GM06990 (cell line): ENCODE measurements around the gene FAM9C.

Source experiments
- DNase-seq: peaks from one replicate; pipeline ENCODE4 v3.0.0-alpha.2; 2011; ENCODE audit not compliant: insufficient read length; ENCODE audit errors: extremely low read depth
- H3K27me3 ChIP-seq: replicated peaks from 2 replicates; pipeline ENCODE4 v1.6.0; 2011; ENCODE audit warnings: low read length; ENCODE audit not compliant: control insufficient read depth, insufficient read depth
- H3K36me3 ChIP-seq: 2 replicates; pipeline ENCODE4 v1.5.1; 2011; ENCODE audit warnings: low read length; ENCODE audit not compliant: control insufficient read depth, insufficient read depth
- H3K4me3 ChIP-seq: replicated peaks from 2 replicates; pipeline ENCODE4 v1.5.1; 2011; ENCODE audit warnings: low read depth, mild to moderate bottlenecking, control low read depth, low read length
- TF ChIP-seq, protein P1 (sequence below): IDR thresholded peaks from 2 replicates; pipeline ENCODE4 v1.5.1; 2011; ENCODE audit warnings: low read length, control low read depth, mild to moderate bottlenecking, inconsistent platforms; ENCODE audit not compliant: insufficient read depth, poor library complexity, severe bottlenecking

FAM9C gene

DNA sequence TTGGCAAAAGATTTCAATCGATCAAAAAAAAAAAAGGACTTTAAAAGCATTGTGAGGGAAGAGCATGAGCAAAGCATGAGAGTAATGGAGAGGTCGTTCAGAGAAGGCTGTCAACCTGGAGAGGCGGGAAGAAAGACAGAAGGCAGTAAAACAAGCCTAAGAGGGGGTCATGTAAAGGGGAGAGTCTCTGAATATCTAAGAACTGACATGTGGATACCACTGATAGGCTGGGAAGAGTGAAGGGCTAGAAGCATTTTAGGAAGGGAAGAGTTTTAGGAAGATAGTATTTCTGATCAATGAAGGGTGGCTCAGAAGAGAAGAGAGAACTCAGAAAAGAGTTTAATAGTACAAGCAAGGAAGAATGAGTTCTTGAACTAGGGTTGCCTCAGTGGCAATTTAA is 7.5 kb downstream of the FAM9C start:
- TF ChIP-seq, protein P1, sequence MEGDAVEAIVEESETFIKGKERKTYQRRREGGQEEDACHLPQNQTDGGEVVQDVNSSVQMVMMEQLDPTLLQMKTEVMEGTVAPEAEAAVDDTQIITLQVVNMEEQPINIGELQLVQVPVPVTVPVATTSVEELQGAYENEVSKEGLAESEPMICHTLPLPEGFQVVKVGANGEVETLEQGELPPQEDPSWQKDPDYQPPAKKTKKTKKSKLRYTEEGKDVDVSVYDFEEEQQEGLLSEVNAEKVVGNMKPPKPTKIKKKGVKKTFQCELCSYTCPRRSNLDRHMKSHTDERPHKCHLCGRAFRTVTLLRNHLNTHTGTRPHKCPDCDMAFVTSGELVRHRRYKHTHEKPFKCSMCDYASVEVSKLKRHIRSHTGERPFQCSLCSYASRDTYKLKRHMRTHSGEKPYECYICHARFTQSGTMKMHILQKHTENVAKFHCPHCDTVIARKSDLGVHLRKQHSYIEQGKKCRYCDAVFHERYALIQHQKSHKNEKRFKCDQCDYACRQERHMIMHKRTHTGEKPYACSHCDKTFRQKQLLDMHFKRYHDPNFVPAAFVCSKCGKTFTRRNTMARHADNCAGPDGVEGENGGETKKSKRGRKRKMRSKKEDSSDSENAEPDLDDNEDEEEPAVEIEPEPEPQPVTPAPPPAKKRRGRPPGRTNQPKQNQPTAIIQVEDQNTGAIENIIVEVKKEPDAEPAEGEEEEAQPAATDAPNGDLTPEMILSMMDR = no peak
- Histone ChIP-seq H3K4me3 (no peak overlapping the region), H3K36me3 (no peaks in the 10 kb centered on the region), H3K27me3 (no peaks in the 10 kb centered on the region)
- DNase-seq = no peak

- TF ChIP-seq, protein P1 = no peak
- Histone ChIP-seq H3K4me3 (no peak overlapping the region), H3K27me3 (no peaks in the 10 kb centered on the region), H3K36me3 (no peaks in the 10 kb centered on the region)
- DNase-seq = no peak
Observed at GRCh38 chrX:13033193-13033592, 11.2 kb downstream of the FAM9C start.

- TF ChIP-seq, protein P1 = no peak
- no peaks in the 10 kb centered on the region for H3K27me3 ChIP-seq
- DNase-seq = no peak
- no peak overlapping the region for H3K4me3 ChIP-seq
- no peaks in the 10 kb centered on the region for H3K36me3 ChIP-seq
Observed at GRCh38 chrX:13029887-13030771, 14.3 kb downstream of the FAM9C start.

DNA sequence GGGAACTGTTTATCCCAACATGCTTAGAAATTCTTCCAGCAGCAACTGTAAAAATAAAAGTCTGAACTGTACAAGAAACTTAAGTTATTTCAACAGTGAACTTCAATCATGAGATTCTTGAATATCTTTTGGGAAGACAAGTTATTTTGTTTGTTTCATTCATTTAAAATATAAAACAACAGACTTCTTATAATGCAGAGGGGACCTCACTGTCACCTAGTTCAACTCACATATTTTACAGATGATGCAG is 14.9 kb downstream of the FAM9C start:
- no peak for DNase-seq
- H3K36me3 ChIP-seq = no peaks in the 10 kb centered on the region
- TF ChIP-seq, protein P1 = no peak
- H3K4me3 ChIP-seq = no peak overlapping the region
- no peaks in the 10 kb centered on the region for H3K27me3 ChIP-seq

DNA sequence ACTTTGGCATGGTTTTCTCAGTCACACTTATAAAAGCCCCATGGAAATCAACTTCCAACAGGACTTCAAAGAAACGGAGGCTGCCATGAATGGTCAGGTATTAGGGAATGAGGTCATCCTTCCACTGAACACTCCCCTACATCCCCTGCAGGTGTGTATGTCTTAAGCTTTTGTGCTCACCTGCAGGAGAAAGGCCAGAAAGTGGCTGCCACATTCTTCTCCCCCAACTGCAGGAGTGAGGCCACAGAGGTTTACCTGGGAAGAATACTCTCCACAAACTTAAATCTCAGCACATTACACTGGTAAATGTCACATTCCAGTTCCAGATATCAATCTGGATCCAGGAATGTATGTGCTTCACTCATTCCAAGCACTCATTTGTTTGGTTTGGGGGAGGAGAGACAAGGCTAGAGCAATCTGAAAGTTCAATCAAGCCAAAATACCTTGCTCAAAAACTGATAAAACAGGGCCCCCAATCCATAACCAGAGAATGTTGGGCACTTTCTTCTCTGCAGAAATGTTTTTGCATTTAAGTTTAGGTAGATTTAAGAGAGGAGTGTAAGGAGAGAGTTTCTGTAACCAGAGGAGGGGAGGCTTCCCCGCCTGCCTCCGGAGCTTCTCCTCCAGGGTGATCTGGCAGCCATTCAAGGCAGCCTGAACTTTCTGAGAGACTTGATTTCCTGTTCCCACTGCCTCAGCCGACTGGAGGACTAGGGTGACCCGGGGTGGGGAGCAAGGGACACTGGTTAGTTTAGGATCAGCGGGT is 15.4 kb downstream of the FAM9C start:
- H3K36me3 ChIP-seq = no peaks in the 10 kb centered on the region
- TF ChIP-seq, protein P1 = no peak
- H3K4me3 ChIP-seq = no peak overlapping the region
- H3K27me3 ChIP-seq = no peaks in the 10 kb centered on the region
- DNase-seq = no peak
